ENCODE measurements around the gene GSN. TPM values are rescaled to one million over a fixed set of nuclear protein-coding genes. Genes with fewer than 3 reads are reported as not detected.
A peak's percentile ranks its signal among the peaks of the same experiment; 100 is the strongest.

The GSN gene
- total and polyA plus RNA-seq, 2 of the 8 experiments (the other 6 are each of a cell fraction or from before 2014, with no cell fraction given): 52.3 to 94.5 TPM

DNA sequence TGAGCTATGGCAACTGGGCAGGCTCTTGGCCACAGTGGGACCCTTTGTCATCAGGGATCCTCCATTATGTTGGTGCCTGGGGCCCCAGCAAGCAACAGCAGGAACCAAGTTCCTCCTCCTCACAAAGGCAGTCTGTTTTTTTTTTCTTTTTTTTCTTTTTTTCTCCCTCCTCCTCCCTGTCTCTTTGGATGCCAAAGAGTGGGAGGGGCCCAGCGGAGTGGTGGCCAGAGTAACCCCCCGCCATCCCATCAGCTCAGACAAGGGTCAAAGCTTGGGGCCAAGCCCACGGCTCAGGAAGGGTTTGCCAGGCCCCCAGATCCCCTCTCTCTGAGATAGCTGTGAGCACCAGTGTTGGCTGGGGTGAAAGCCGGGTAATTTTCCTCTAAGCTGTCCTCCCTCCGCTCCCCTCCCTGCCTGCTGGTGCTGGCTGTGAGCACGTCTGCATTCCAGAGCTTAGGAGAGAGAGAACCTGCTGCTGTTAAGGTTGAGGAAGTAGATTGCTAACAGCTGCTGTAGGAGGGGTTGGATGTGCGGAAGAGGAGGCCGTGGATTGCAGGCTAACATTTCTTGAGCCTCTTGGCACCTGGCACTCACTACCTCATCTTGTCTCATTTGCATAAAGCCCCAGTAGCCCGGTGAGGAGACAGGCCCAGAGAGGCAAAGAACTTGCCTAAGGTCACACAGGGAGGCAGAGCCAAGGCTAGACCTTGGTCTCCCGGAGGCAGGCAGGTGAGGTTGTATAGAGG lies 21.2 kb downstream of the GSN start (continued):
- TF ChIP-seq, protein P1, sequence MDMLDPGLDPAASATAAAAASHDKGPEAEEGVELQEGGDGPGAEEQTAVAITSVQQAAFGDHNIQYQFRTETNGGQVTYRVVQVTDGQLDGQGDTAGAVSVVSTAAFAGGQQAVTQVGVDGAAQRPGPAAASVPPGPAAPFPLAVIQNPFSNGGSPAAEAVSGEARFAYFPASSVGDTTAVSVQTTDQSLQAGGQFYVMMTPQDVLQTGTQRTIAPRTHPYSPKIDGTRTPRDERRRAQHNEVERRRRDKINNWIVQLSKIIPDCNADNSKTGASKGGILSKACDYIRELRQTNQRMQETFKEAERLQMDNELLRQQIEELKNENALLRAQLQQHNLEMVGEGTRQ (IDR thresholded peaks at IDR 0.05; ENCODE audit: low read length): no peak
- TF ChIP-seq CTCF (IDR thresholded peaks at IDR 0.05; ENCODE audit: control extremely low read depth in 1 of 3, insufficient read depth in 1 of 3, low read depth in 1 of 3, low read length in 3 of 3) (no peak), ZNF274 (IDR thresholded peaks at IDR 0.05; ENCODE audit: borderline replicate concordance, extremely low read depth, low read length) (no peak), TAF1 (IDR thresholded peaks at IDR 0.05; ENCODE audit: low read depth, low read length) (no peak), JUN (IDR thresholded peaks at IDR 0.05; ENCODE audit: low read depth, low read length) (no peak), TBP (IDR thresholded peaks at IDR 0.05; ENCODE audit: low read depth, low read length) (no peak), SIN3A (conservative IDR thresholded peaks at IDR 0.05 in 1 of 2, IDR thresholded peaks at IDR 0.05 in 1 of 2; ENCODE audit: low read depth in 1 of 2, low read length in 2 of 2) (peak in 1 of 2 experiments; percentile 33; a peak in 1 of 4 replicates)

All from H1 (cell line).